Aorta (tissue), 5 donors: Measurements from ENCODE around the gene ZNF771. TPM values are rescaled to one million over a fixed set of nuclear protein-coding genes. Genes with fewer than 3 reads are reported as not detected.
A peak's percentile ranks its signal among the peaks of the same experiment; 100 is the strongest.

ENCODE experiments used
- ATAC-seq: fragments of 200-7000 bp; cut with Tn5 transposase; one replicate; pipeline ENCODE4 v1.9.1; 2022; ENCODE audit warnings: moderate library complexity; ENCODE audit not compliant: low FRiP score
- DNase-seq, 2 donors: peaks; one replicate each; pipeline ENCODE4 v3.0.0-alpha.2; 2020
- H3K27ac ChIP-seq, 2 donors: one replicate each; pipeline ENCODE4 v1.5.1; 2013; ENCODE audit warnings: low read length in 2 of 2, mild to moderate bottlenecking in 2 of 2, moderate library complexity in 2 of 2, control low read depth in 1 of 2, inconsistent platforms in 1 of 2, low read depth in 1 of 2
- H3K27me3 ChIP-seq, 2 donors: one replicate each; pipeline ENCODE4 v1.6.1; 2013; ENCODE audit warnings: control low read depth in 1 of 2, low read length in 1 of 2, mild to moderate bottlenecking in 1 of 2, moderate library complexity in 1 of 2; ENCODE audit not compliant: insufficient read depth in 2 of 2, control insufficient read depth in 1 of 2
- H3K36me3 ChIP-seq, 2 donors: one replicate each; pipeline ENCODE4 v1.6.1; 2013; ENCODE audit warnings: control low read depth in 1 of 2, low read length in 1 of 2, mild to moderate bottlenecking in 1 of 2; ENCODE audit not compliant: insufficient read depth in 2 of 2, control insufficient read depth in 1 of 2
- H3K4me1 ChIP-seq, 2 donors: one replicate each; pipeline ENCODE4 v1.6.1; 2013; ENCODE audit warnings: low read length in 2 of 2, control low read depth in 1 of 2, mild to moderate bottlenecking in 1 of 2, moderate library complexity in 1 of 2; ENCODE audit not compliant: insufficient read depth in 2 of 2, control insufficient read depth in 1 of 2
- H3K4me3 ChIP-seq, 2 donors: one replicate each; pipeline ENCODE4 v1.5.1; 2013; ENCODE audit warnings: low read length in 2 of 2, control low read depth in 1 of 2, mild to moderate bottlenecking in 1 of 2
- H3K9me3 ChIP-seq: one replicate; pipeline ENCODE4 v1.6.1; 2013; ENCODE audit warnings: mild to moderate bottlenecking, low read length; ENCODE audit not compliant: control insufficient read depth
- WGBS, 2 donors: extraction: QIAGEN DNeasy Blood & Tissue Kit; methylation state at CpG; one replicate each; pipeline ENCODE4 v1.1.7; 2013; 5-methylcytosine and 5-hydroxymethylcytosine counted together
- intact Hi-C, 2 donors: fragments of 100-400 bp; cut with DNase I; formaldehyde crosslinking; loops; one replicate each; pipeline versions ENCODE4 v1.14.2 to v1.15.0; 2022
- polyA plus RNA-seq, 2 donors: library from polyadenylated mRNA; stranded (reverse); fragments of 200-250 nt; gene quantifications; one replicate each; pipeline ENCODE4 v1.2.3, GENCODE V29; 2013
- total RNA-seq, 2 donors: library from RNA; stranded (reverse); fragmentation: NEBNext Ultra II Directional; extraction: Animal tissue kit (Norgen Biotek cat#: 25700); gene quantifications; one replicate each; pipeline ENCODE4 v1.2.1, GENCODE V29; 2021
- donor health status: healthy with polysubstance abuse.
- donor health status: Bipolar disorder and iron deficiency.
- donor health status: DM: no; HTN: no; CAD: no.
- donor health status: DM: no; HTN: no; CAD: no.
- donor health status: DM: yes; HTN: yes; CAD: no.

The ZNF771 gene
- total and polyA plus RNA-seq, 4 donors, result 6.3 to 20.5 (median 9.4) TPM

DNA sequence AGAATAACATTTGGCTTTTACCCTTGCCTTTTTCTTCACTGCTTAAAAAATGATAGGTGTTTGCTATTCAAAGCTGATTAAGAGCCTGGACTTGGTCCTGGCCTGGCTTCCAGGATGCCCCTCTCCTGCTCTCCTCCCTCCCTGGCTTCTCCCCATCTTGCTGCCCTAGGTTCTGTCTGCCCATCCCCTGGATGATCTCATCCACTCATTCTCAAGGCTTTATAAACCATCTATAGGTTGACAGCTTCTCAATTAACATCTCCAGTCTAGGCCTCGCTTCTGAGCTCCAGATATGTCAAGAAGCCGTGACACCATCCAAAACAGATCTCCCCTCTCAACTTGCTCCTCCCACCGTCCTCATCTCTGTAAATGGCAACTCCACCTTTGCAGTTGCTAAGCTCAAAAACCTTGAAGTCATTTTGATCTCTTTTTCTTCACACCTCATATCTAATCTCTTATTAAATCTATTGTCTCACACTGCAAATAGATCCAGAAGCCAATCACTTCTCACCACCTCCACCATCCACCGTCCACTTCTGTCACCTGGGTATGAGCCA, 8.7 kb downstream of the ZNF771 start:
- DNase-seq (no peak), ATAC-seq (no peak)
- intact Hi-C loops, result loop anchor here in 1 of 2 donors (10.0 kb wide), 1 partner anchor 291 kb away; the partner anchor contains the start of gene MAPK3
- Histone ChIP-seq H3K4me1 (no peaks in the 10 kb centered on the region), H3K36me3 (peaks cover 0 to 5% of the 10 kb centered on the region in 2 donors), H3K9me3 (no peaks in the 10 kb centered on the region), H3K27ac (no peak overlapping the region), H3K4me3 (no peak overlapping the region), H3K27me3 (no peaks in the 10 kb centered on the region)
- 76 to 88% methylated on average over 4 of the region's 4 CpGs for WGBS, 2 donors

DNA sequence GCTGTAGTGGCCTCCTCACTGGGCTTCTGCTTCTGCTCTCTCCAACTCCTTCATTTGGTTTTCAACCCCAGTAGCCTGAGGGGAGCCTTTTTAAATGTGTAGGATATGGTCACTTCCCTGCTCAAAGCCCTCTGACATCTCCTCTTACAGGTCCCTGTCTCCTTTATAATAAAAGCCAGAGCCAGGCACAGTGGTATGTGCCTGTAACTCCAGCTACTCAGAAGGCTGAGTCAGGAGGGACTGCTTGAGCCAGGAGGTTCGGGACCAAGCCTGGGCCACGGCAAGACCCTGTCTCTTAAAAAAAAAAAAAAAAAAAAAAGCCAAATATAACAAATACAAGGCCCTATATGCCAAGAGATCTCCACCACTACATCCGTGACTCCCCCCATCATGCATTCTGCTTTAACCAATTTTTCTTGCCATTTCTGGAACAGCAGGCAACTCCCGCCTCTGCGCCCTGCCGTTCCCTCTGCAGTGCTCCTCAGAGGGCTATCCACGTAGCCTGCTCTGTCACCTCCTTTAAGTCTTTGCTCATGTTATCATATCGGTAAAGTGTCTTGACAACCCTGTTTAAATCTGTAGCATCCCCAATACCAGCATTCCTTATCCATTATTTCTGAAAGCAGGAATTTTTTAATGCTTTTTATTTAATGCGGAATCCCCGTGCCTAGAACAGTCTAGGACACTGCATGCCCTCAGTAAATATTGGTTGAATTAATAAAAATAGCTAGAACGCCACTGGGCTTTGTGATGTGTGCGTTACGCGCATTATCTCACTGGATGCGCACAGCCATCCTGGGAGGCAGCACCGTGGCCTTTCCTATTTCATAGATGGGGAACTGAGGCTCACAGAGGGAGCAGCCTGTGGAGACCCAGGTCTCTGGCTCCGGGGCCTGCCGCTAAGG, 9.5 kb downstream of the ZNF771 start:
- intact Hi-C loops, result loop anchor here in 1 of 2 donors (10.0 kb wide), 1 partner anchor 292 kb away; the partner anchor contains the start of gene MAPK3
- no peak for ATAC-seq
- WGBS, 2 donors, result 60 to 61% methylated on average over 18 of the region's 18 CpGs

DNA sequence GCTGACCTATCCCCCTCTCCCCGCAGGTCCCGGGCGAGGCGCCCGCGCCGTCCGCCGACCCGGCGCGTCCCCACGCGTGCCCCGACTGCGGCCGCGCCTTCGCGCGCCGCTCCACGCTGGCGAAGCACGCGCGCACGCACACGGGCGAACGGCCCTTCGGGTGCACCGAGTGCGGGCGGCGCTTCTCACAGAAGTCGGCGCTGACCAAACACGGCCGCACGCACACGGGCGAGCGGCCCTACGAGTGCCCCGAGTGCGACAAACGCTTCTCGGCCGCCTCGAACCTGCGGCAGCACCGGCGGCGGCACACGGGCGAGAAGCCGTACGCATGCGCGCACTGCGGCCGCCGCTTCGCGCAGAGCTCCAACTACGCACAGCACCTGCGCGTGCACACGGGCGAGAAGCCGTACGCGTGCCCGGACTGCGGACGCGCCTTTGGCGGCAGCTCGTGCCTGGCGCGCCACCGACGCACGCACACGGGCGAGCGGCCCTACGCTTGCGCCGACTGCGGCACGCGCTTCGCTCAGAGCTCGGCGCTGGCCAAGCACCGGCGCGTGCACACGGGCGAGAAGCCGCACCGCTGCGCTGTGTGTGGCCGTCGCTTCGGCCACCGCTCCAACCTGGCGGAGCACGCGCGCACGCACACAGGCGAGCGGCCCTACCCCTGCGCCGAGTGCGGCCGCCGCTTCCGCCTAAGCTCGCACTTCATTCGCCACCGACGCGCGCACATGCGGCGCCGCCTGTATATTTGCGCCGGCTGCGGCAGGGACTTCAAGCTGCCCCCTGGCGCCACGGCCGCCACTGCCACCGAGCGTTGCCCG, 10.3 kb downstream of the ZNF771 start:
- intact Hi-C loops, result loop anchor here in 1 of 2 donors (10.0 kb wide), 1 partner anchor 293 kb away; the partner anchor contains the start of gene MAPK3
- H3K27ac ChIP-seq, result no peak overlapping the region
- ATAC-seq, result peak; percentile 93
- H3K4me3 ChIP-seq, result peak overlapping the region; percentile 7 to 39
- 1% methylated on average over 135 to 140 of the region's 140 CpGs for WGBS, 2 donors
- no peaks in the 10 kb centered on the region for H3K27me3 ChIP-seq
- no peaks in the 10 kb centered on the region for H3K4me1 ChIP-seq
- no peaks in the 10 kb centered on the region for H3K9me3 ChIP-seq
- peak; percentile 91 to 95 for DNase-seq
- H3K36me3 ChIP-seq, result peaks cover 0 to 2% of the 10 kb centered on the region in 2 donors

More for the DNA sequence above, 9.5 kb downstream of the ZNF771 start:
- Histone ChIP-seq H3K27me3 (no peaks in the 10 kb centered on the region), H3K9me3 (no peaks in the 10 kb centered on the region), H3K4me1 (no peaks in the 10 kb centered on the region), H3K36me3 (peaks cover 0 to 2% of the 10 kb centered on the region in 2 donors), H3K4me3 (peak overlapping the region; percentile 7 to 39), H3K27ac (no peak overlapping the region)
- no peak for DNase-seq

DNA sequence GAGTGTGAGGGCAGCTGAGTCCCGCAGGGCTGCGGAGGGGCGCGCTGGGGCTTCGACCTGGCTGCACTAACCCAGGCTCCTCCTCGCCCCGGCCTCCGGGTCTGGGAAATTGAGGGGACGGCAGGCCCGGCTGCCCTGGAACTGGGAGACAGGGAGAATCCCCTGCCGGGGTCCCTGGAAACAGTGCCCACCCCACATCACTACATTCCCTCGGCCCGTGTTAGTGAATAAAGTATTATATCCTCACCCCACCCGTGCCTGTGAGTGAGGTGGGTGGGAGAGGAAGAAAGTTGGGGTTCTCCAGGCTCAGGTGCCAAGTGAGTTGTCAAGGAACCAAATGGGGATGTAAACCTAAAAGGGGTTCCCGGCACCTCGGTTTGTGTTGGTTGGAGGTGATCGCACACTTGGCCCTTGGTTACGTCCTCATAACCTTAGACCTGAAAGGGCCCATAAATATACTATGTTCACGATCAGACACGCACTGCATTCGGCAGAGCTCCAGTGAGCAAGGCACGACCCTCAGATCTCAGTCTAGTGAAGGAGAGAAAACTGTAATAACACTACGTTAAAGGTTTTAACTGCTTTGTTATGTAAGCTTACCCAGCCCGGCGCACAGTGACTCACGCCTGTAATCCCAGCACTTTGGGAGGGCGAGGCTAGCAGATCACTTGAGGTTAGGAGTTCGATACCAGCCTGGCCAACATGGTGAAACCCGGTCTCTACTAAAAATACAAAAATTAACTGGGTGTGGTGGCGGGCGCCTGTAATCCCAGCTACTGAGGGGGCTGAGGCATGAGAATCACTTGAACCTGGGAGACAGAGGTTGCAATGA, 11.2 kb downstream of the ZNF771 start:
- Histone ChIP-seq H3K36me3 (peaks cover 0 to 2% of the 10 kb centered on the region in 2 donors), H3K9me3 (no peaks in the 10 kb centered on the region), H3K4me3 (peak overlapping the region in 1 of 2 donors; percentile 39), H3K27ac (no peak overlapping the region), H3K4me1 (no peaks in the 10 kb centered on the region), H3K27me3 (no peaks in the 10 kb centered on the region)
- WGBS, 2 donors, result 75 to 80% methylated on average over 25 to 31 of the region's 31 CpGs
- no peak for DNase-seq
- intact Hi-C loops, result loop anchor here in 1 of 2 donors (10.0 kb wide), 1 partner anchor 294 kb away; the partner anchor contains the start of gene MAPK3
- peak; percentile 2 for ATAC-seq

DNA sequence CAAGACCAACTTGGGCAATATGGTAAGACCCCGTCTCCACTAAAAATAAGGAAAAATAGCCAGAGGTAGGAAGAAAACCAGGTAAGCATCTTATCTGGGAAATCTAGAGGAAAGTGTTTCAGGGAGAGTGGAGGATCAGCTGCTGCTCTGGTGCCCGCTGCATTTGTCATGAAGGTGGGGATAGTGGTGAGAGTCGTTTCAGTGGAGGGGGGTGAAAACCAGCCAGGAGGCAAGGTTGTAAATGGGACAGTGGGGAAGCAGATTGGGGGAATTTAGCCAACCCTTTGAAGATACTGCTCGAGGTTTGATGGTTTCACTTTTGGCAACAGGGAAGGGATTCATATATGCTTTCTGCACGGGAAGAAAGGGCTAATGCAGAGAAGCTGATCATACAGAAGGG, 13.6 kb downstream of the ZNF771 start:
- no peaks in the 10 kb centered on the region for H3K27me3 ChIP-seq
- H3K4me1 ChIP-seq, result no peaks in the 10 kb centered on the region
- intact Hi-C loops, result no loop called here
- no peak for DNase-seq
- no peak overlapping the region for H3K27ac ChIP-seq
- WGBS, 2 donors, result 80 to 84% methylated on average over 5 of the region's 5 CpGs
- no peak for ATAC-seq
- H3K4me3 ChIP-seq, result no peak overlapping the region
- H3K36me3 ChIP-seq, result no peaks in the 10 kb centered on the region
- H3K9me3 ChIP-seq, result no peaks in the 10 kb centered on the region

DNA sequence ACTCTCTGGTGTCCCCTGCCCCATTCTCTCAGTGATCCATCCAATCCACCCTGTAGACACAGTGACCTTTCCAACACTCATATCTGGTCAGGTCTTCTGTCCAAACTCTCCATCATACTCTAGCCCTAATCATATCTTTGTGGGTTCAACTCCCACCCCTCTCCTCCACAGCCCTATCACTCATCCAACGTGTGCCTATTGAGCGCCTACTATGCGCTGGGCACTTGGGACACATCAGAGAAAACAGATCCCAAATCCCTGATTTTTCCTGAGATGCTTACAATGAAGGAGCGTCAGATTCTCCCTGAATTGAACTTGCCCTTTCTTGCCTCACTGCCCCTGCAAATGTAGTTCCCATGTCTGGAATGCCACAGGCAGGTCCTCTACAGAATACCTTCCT, 20.6 kb downstream of the ZNF771 start:
- intact Hi-C loops, result no loop called here
- no peaks in the 10 kb centered on the region for H3K27me3 ChIP-seq
- H3K36me3 ChIP-seq, result no peaks in the 10 kb centered on the region
- WGBS, 2 donors, result 94 to 96% methylated on average over 4 of the region's 4 CpGs
- H3K27ac ChIP-seq, result no peak overlapping the region
- no peak overlapping the region for H3K4me3 ChIP-seq
- H3K4me1 ChIP-seq, result no peaks in the 10 kb centered on the region
- H3K9me3 ChIP-seq, result no peaks in the 10 kb centered on the region
- DNase-seq, result no peak
- ATAC-seq, result no peak

DNA sequence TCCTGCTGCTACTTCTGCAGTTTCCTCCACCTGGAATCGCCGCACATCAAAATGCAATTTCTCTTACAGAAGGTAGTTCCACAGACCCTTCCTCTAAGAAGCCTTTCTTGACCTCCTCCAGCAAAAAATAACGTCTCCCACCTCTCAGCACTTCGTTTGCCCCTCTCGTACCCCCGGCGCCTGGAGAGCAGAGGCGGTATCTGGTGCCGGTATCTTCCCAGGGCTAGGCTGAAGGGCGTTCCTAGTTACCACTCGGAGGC, 21.9 kb downstream of the ZNF771 start:
- Histone ChIP-seq H3K4me1 (no peaks in the 10 kb centered on the region), H3K4me3 (peak overlapping the region; percentile 37 to 59), H3K9me3 (no peaks in the 10 kb centered on the region), H3K27ac (peak overlapping the region in 1 of 2 donors; percentile 16), H3K27me3 (no peaks in the 10 kb centered on the region), H3K36me3 (no peaks in the 10 kb centered on the region)
- ATAC-seq (no peak), DNase-seq (no peak)
- intact Hi-C loops, result no loop called here
- WGBS, 2 donors, result 2 to 3% methylated on average over 11 of the region's 11 CpGs
